Endothelial cell of umbilical vein (primary cell): ENCODE data around the gene BMP8A. TPM values are rescaled to one million over a fixed set of nuclear protein-coding genes. Genes with fewer than 3 reads are reported as not detected.

Experiments
- BruUV-seq: library from RNA; stranded (reverse); fragments of 400-500 nt; replicated peaks from 2 replicates; lab custom pipeline; 2021; lab: Mats Ljungman, UMichigan
- CTCF ChIA-PET: fragments of 300-600, 350-600 bp; sonication (Branson Sonifier 250); formaldehyde crosslinking; loops from one replicate; lab custom pipeline; 2021; ENCODE audit warnings: antibody characterized with exemption, inconsistent platforms; lab: Charles Lee
- POLR2A ChIA-PET: fragments of 300-600, 350-600 bp; sonication (Branson Sonifier 250); formaldehyde crosslinking; loops from one replicate; lab custom pipeline; 2021; ENCODE audit warnings: antibody characterized with exemption, inconsistent platforms; lab: Charles Lee
- DNase-seq: peaks from one replicate; pipeline ENCODE4 v3.0.0-alpha.2; 2011; ENCODE audit warnings: low read depth, low spot score
- FAIRE-seq: peaks from 2 replicates; lab custom pipeline; 2011; peaks lifted over from hg19 to GRCh38; lab: Jason Lieb, UNC
- H2AFZ ChIP-seq: 2 replicates; pipeline ENCODE4 v1.6.0; 2012; ENCODE audit warnings: low read depth, low read length, control low read depth, inconsistent platforms
- H3K27ac ChIP-seq: 2 replicates; pipeline ENCODE4 v1.5.1; 2011; ENCODE audit warnings: low read depth, mild to moderate bottlenecking, control low read depth, low read length, moderate library complexity; ENCODE audit not compliant: insufficient read depth
- H3K27me3 ChIP-seq, 2 experiments: 2 replicates each; pipeline versions ENCODE4 v1.6.0 to v1.6.1; 2011; ENCODE audit warnings: low read length in 2 of 2, mixed read lengths in 1 of 2; ENCODE audit not compliant: control insufficient read depth in 2 of 2, insufficient read depth in 2 of 2
- H3K36me3 ChIP-seq, 2 experiments: 2 replicates in 1 of 2; 3 replicates in 1 of 2; pipeline ENCODE4 v1.5.1; 2011; ENCODE audit warnings: low read length in 2 of 2, mild to moderate bottlenecking in 1 of 2, moderate library complexity in 1 of 2; ENCODE audit not compliant: control insufficient read depth in 2 of 2, insufficient read depth in 2 of 2; ENCODE audit errors: extremely low read depth in 1 of 2
- H3K4me1 ChIP-seq: 3 replicates; pipeline ENCODE4 v1.5.1; 2011; ENCODE audit warnings: mild to moderate bottlenecking, low read length; ENCODE audit not compliant: control insufficient read depth, insufficient read depth; ENCODE audit errors: extremely low read depth
- H3K4me2 ChIP-seq: 2 replicates; pipeline ENCODE4 v1.6.1; 2011; ENCODE audit warnings: low read length, control low read depth, mixed read lengths; ENCODE audit not compliant: insufficient read depth
- H3K4me3 ChIP-seq, 3 experiments: fragments of 200-600 bp in 1 of 3; sonication (generic), shearing (Covaris generic) in 1 of 3; replicated peaks in 1 of 3; 2 replicates each; pipeline ENCODE4 v1.5.1; 2011 to 2016; ENCODE audit warnings: control low read depth in 3 of 3, low read length in 3 of 3, mild to moderate bottlenecking in 2 of 3, inconsistent platforms in 1 of 3, low read depth in 1 of 3, moderate library complexity in 1 of 3; ENCODE audit not compliant: insufficient read depth in 1 of 3
- H3K79me2 ChIP-seq: 2 replicates; pipeline ENCODE4 v1.6.0; 2012; ENCODE audit warnings: low read length, inconsistent platforms; ENCODE audit not compliant: control insufficient read depth, insufficient read depth
- H3K9ac ChIP-seq: replicated peaks from 2 replicates; pipeline ENCODE3; 2011; ENCODE audit warnings: low read length, control low read depth; ENCODE audit not compliant: insufficient read depth; ENCODE audit errors: extremely low read depth
- H3K9me1 ChIP-seq: replicated peaks from 3 replicates; pipeline ENCODE4 v1.6.0; 2011; ENCODE audit warnings: mild to moderate bottlenecking, low read length; ENCODE audit not compliant: control insufficient read depth, insufficient read depth; ENCODE audit errors: extremely low read depth
- H3K9me3 ChIP-seq: replicated peaks from 2 replicates; pipeline ENCODE4 v1.5.1; 2012; ENCODE audit warnings: low read length, inconsistent platforms; ENCODE audit not compliant: control insufficient read depth, insufficient read depth
- H4K20me1 ChIP-seq: replicated peaks from 2 replicates; pipeline ENCODE3; 2011; ENCODE audit warnings: mild to moderate bottlenecking, low read length; ENCODE audit not compliant: control insufficient read depth, insufficient read depth; ENCODE audit errors: extremely low read depth
- EZH2 ChIP-seq: IDR thresholded peaks from 2 replicates; pipeline ENCODE4 v1.6.1; 2012; ENCODE audit warnings: borderline replicate concordance, low read depth, mild to moderate bottlenecking, moderate library complexity, low read length, inconsistent platforms; ENCODE audit not compliant: severe bottlenecking
- FOS ChIP-seq: IDR thresholded peaks from 2 replicates; pipeline ENCODE4 v1.6.1; 2011; ENCODE audit warnings: mild to moderate bottlenecking, low read length, moderate library complexity, borderline replicate concordance; ENCODE audit not compliant: insufficient read depth
- GATA2 ChIP-seq: IDR thresholded peaks from 2 replicates; pipeline ENCODE4 v1.7.0; 2011; ENCODE audit warnings: low read depth, mild to moderate bottlenecking, moderate library complexity, mixed read lengths, low read length; ENCODE audit not compliant: insufficient read length, insufficient read depth
- JUN ChIP-seq: IDR thresholded peaks from 2 replicates; pipeline ENCODE4 v1.6.1; 2011; ENCODE audit warnings: borderline replicate concordance, low read depth; ENCODE audit not compliant: insufficient read length, insufficient read depth
- MYC ChIP-seq: IDR thresholded peaks from one replicate; pipeline ENCODE4 v1.6.1; 2011; ENCODE audit warnings: mild to moderate bottlenecking, low read depth, low read length
- POLR2A ChIP-seq: IDR thresholded peaks from 2 replicates; pipeline ENCODE4 v1.6.1; 2012; ENCODE audit warnings: low read depth, mild to moderate bottlenecking, control low read depth, low read length
- POLR2AphosphoS5 ChIP-seq: IDR thresholded peaks from 2 replicates; pipeline ENCODE4 v1.6.1; 2012; ENCODE audit warnings: low read depth, mild to moderate bottlenecking, control low read depth, low read length, moderate library complexity; ENCODE audit not compliant: insufficient read depth
- dilution Hi-C: fragments of 300-500 bp; cut with MboI; formaldehyde crosslinking; loops from one replicate; pipeline ENCODE4 v1.15.0; 2019; ENCODE audit warnings: low sequenced_read_pairs; ENCODE audit not compliant: extremely low pct_ligation_motif_present
- intact Hi-C: fragments of 100-400 bp; cut with micrococcal nuclease; formaldehyde crosslinking; loops from one replicate; pipeline ENCODE4 v1.10.0; 2022
- polyA plus RNA-seq, 4 experiments: library from polyadenylated mRNA; depleted of rRNA in 3 of 4; stranded (reverse) in 3 of 4; unstranded in 1 of 4; fragments of >200 nt; gene quantifications; 2 replicates each; pipeline versions ENCODE4 v1.2.1 to v1.2.3, GENCODE V29; 2011 to 2012; ENCODE audit warnings: missing spikeins in 1 of 4
- total RNA-seq: library from RNA; stranded (reverse); gene quantifications from 2 replicates; pipeline ENCODE4 v1.2.3, GENCODE V29; 2021
- TF ChIP-seq, protein P1 (sequence below): IDR thresholded peaks from 2 replicates; pipeline ENCODE4 v1.6.1; 2011; ENCODE audit not compliant: insufficient read depth, insufficient read length
- TF ChIP-seq, protein P2 (sequence below), 2 donors: IDR thresholded peaks; 1 replicate in 1 of 2; 2 replicates in 1 of 2; pipeline ENCODE4 v1.5.1; 2011; ENCODE audit warnings: low read length in 2 of 2, mild to moderate bottlenecking in 2 of 2, moderate library complexity in 2 of 2, control low read depth in 1 of 2, inconsistent platforms in 1 of 2, low read depth in 1 of 2; ENCODE audit not compliant: insufficient read depth in 1 of 2; ENCODE audit errors: extremely low read depth in 1 of 2

BMP8A gene
- total and polyA plus RNA-seq, 2 donors (not counting 3 experiments of a cell fraction or from before 2014, with no cell fraction given) = 0.25 to 0.44 TPM

DNA sequence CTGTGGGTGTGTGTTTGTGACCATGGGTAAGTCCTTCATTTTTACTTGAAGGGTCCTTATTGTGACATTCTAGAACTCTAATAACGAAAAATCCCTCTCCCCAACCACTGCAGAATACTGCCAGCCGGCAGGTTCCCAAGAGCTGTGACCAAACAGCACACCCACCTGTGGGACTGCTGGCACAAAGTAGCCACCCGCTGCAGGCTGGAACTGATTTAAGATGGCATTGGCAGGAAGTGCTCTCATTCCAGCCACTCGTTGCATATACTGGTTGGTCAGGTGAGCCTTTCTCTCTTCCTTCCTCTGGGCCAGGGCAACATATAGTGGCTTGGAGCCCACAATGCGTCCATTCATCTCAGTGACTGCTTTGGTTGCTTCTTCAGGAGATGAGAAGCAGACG, 73.5 kb downstream of the BMP8A start:
- dilution Hi-C loops = no loop called here
- TSS peak; percentile 3 for BruUV-seq
- FAIRE-seq (no peak), DNase-seq (no peak)
- no peak overlapping the region for H3K4me2 ChIP-seq
- H3K9me3 ChIP-seq = no peaks in the 10 kb centered on the region
- H3K4me3 ChIP-seq = no peak overlapping the region
- ChIA-PET CTCF (interaction anchor here (1.5 kb wide), 1 partner anchor 26 kb away, joined by 4 read pairs; no protein-coding TSS in a partner anchor), POLR2A (no interaction called here)
- no peaks in the 10 kb centered on the region for H3K27me3 ChIP-seq
- H3K9me1 ChIP-seq = no peaks in the 10 kb centered on the region
- no peaks in the 10 kb centered on the region for H3K4me1 ChIP-seq
- H2AFZ ChIP-seq = no peak overlapping the region
- peaks cover 20% of the 10 kb centered on the region for H3K79me2 ChIP-seq
- H4K20me1 ChIP-seq = no peaks in the 10 kb centered on the region
- intact Hi-C loops = no loop called here
- no peak overlapping the region for H3K9ac ChIP-seq
- H3K36me3 ChIP-seq = peaks cover 73 to 77% of the 10 kb centered on the region in 2 experiments
- no peak overlapping the region for H3K27ac ChIP-seq
- TF ChIP-seq POLR2AphosphoS5 (no peak), POLR2A (no peak), MYC (no peak), FOS (no peak), EZH2 (no peak), GATA2 (no peak), JUN (no peak)
- TF ChIP-seq, protein P1, sequence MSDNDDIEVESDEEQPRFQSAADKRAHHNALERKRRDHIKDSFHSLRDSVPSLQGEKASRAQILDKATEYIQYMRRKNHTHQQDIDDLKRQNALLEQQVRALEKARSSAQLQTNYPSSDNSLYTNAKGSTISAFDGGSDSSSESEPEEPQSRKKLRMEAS = no peak
- TF ChIP-seq, protein P2, sequence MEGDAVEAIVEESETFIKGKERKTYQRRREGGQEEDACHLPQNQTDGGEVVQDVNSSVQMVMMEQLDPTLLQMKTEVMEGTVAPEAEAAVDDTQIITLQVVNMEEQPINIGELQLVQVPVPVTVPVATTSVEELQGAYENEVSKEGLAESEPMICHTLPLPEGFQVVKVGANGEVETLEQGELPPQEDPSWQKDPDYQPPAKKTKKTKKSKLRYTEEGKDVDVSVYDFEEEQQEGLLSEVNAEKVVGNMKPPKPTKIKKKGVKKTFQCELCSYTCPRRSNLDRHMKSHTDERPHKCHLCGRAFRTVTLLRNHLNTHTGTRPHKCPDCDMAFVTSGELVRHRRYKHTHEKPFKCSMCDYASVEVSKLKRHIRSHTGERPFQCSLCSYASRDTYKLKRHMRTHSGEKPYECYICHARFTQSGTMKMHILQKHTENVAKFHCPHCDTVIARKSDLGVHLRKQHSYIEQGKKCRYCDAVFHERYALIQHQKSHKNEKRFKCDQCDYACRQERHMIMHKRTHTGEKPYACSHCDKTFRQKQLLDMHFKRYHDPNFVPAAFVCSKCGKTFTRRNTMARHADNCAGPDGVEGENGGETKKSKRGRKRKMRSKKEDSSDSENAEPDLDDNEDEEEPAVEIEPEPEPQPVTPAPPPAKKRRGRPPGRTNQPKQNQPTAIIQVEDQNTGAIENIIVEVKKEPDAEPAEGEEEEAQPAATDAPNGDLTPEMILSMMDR (IDR thresholded peaks at IDR 0.05; ENCODE audit: extremely low read depth in 1 of 2, insufficient read depth in 1 of 2, low read depth in 1 of 2, low read length in 2 of 2) = no peak
